SK-N-MC (cell line): ENCODE data around the gene C10orf67.

ENCODE experiments used
- EZH2 ChIP-seq: fragments of 200-600 bp; sonication (generic); IDR thresholded peaks from one replicate; pipeline ENCODE4 v1.6.1; 2017; ENCODE audit warnings: antibody characterized with exemption
- POLR2AphosphoS5 ChIP-seq: IDR thresholded peaks from 2 replicates; pipeline ENCODE4 v1.6.1; 2012; ENCODE audit warnings: mild to moderate bottlenecking, low read depth, low read length, borderline replicate concordance

DNA sequence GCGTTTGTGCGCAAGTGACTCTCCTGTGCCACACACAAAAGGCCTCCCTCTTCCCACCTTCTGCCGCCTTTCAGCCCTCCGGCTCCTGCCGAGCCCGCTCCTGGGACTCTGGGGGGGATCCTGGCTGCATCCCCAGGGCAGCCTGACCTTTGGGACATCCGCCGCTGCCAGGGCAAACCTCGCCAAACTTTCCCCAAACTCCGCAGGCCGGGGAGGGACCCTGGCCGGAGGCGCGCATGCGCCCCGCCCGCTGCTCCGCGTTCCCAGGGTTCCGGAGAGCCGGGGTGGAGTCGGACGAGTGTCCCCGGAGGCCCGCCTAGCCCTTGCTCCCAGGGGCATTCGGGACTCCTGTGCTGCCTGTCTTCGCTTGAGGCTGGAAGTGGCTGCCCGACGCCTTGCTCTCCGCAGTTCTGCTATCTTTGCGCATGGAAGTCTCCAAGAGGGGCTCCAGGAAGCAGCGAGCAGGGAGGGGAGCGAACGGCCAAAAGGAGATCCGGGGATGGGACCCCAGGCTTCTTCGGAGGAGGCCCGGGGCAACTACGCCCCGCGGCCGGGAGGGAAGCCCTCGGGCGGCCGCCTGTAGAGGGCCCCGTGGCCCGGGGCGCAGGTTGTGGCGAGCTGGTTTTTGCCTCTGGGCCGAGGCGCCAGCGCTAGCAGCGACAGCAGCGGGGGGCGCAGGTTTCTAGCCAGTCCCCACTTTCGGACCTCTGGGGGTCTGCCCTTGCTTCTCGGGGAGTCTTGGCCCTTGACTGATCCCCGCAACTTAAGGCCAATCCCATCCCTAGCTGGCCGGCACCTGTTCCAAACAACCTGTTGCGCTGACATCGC, 145.4 kb downstream of the C10orf67 start:
- TF ChIP-seq EZH2 = no peak
- no peak for TF ChIP-seq POLR2AphosphoS5
